Astrocyte of the cerebellum (primary cell): Measurements from ENCODE around the gene MRAS.

Experiments used
- DNase-seq: peaks from one replicate; pipeline ENCODE4 v3.0.0-alpha.2; 2011; ENCODE audit warnings: low read depth
- H3K4me3 ChIP-seq: 2 replicates; pipeline ENCODE4 v1.5.1; 2011; ENCODE audit warnings: mild to moderate bottlenecking, low read depth, low read length, moderate library complexity
- CTCF ChIP-seq: IDR thresholded peaks from 2 replicates; pipeline ENCODE4 v1.5.1; 2012; ENCODE audit warnings: low read length, low read depth, moderate library complexity, mild to moderate bottlenecking; ENCODE audit errors: missing control alignments
- in situ Hi-C: cut with HindIII; loops from 2 replicates; pipeline ENCODE4 v1.10.0; 2017; ENCODE audit warnings: low sequenced_read_pairs

The MRAS gene

GRCh38 chr3:138398791-138399575, 50.6 kb downstream of the MRAS start:
- no peak overlapping the region for H3K4me3 ChIP-seq
- TF ChIP-seq CTCF = no peak
- in situ Hi-C loops = no loop called here
- no peak for DNase-seq

- no peak for TF ChIP-seq CTCF
- in situ Hi-C loops = no loop called here
- H3K4me3 ChIP-seq = no peak overlapping the region
- DNase-seq = no peak
Observed at GRCh38 chr3:138399766-138400165, 51.4 kb downstream of the MRAS start.

GRCh38 chr3:138400651-138401070, 52.3 kb downstream of the MRAS start:
- in situ Hi-C loops = no loop called here
- no peak for TF ChIP-seq CTCF
- DNase-seq = no peak
- no peak overlapping the region for H3K4me3 ChIP-seq

GRCh38 chr3:138401834-138402233, 53.5 kb downstream of the MRAS start:
- in situ Hi-C loops = no loop called here
- DNase-seq = no peak
- TF ChIP-seq CTCF = no peak
- no peak overlapping the region for H3K4me3 ChIP-seq

- DNase-seq = no peak
- H3K4me3 ChIP-seq = no peak overlapping the region
- in situ Hi-C loops = no loop called here
- no peak for TF ChIP-seq CTCF
Observed at GRCh38 chr3:138404121-138404520, 55.7 kb downstream of the MRAS start.

- TF ChIP-seq CTCF = no peak
- DNase-seq = no peak
- in situ Hi-C loops = no loop called here
- H3K4me3 ChIP-seq = no peak overlapping the region
Observed at GRCh38 chr3:138405001-138405400, 56.6 kb downstream of the MRAS start.
